T-cell (primary cell): ENCODE data around the gene MYO15A. TPM values are rescaled to one million over a fixed set of nuclear protein-coding genes. Genes with fewer than 3 reads are reported as not detected.

Experiments used
- ATAC-seq, 4 experiments: fragments of 200-7000 bp in 3 of 4; fragments of 150-1000 bp in 1 of 4; cut with Tn5 transposase; replicated peaks in 1 of 4; 1 replicate in 3 of 4; 2 replicates in 1 of 4; pipeline ENCODE4 v1.10.0; 2021; ENCODE audit warnings: moderate library complexity in 3 of 4, mild to moderate bottlenecking in 2 of 4, moderate number of reproducible peaks in 1 of 4
- CTCF ChIA-PET, 2 donors: fragments of 300-600 bp; sonication (Branson Sonifier 250); formaldehyde crosslinking; loops; one replicate each; lab custom pipeline; 2022; ENCODE audit warnings: antibody characterized with exemption in 2 of 2; lab: Charles Lee
- POLR2A ChIA-PET, 2 donors: fragments of 300-600 bp; sonication (Branson Sonifier 250); formaldehyde crosslinking; loops; one replicate each; lab custom pipeline; 2022; ENCODE audit warnings: antibody characterized with exemption in 2 of 2; lab: Charles Lee
- DNase-seq, 35 experiments: peaks; one replicate each; pipeline versions ENCODE4 v3.0.0 to v3.0.0-alpha.2; 2013 to 2023
- H3K27ac ChIP-seq: one replicate; pipeline ENCODE4 v1.5.1; 2013; ENCODE audit warnings: low read length
- H3K27me3 ChIP-seq, 2 experiments: replicated peaks in 1 of 2; 1 replicate in 1 of 2; 2 replicates in 1 of 2; pipeline versions ENCODE4 v1.6.1 to v1.7.0; 2013; ENCODE audit warnings: low read length in 1 of 2, mixed read lengths in 1 of 2; ENCODE audit not compliant: control insufficient read depth in 2 of 2, insufficient read depth in 2 of 2; ENCODE audit errors: extremely low read depth in 1 of 2
- H3K36me3 ChIP-seq, 2 donors: 1 replicate in 1 of 2; 2 replicates in 1 of 2; pipeline versions ENCODE4 v1.6.1 to v1.7.0; 2013; ENCODE audit warnings: low read length in 1 of 2; ENCODE audit not compliant: control insufficient read depth in 2 of 2, insufficient read depth in 1 of 2; ENCODE audit errors: extremely low read depth in 1 of 2
- H3K4me1 ChIP-seq, 2 experiments: 1 replicate in 1 of 2; 2 replicates in 1 of 2; pipeline versions ENCODE4 v1.6.1 to v1.7.0; 2013; ENCODE audit warnings: low read length in 2 of 2, mixed read lengths in 1 of 2; ENCODE audit not compliant: insufficient read depth in 2 of 2, control insufficient read depth in 1 of 2; ENCODE audit errors: extremely low read depth in 1 of 2
- H3K4me3 ChIP-seq, 2 donors: 1 replicate in 1 of 2; 2 replicates in 1 of 2; pipeline versions ENCODE4 v1.5.1 to v1.7.0; 2013; ENCODE audit warnings: mild to moderate bottlenecking in 2 of 2, low read length in 1 of 2, moderate library complexity in 1 of 2; ENCODE audit not compliant: control insufficient read depth in 1 of 2; ENCODE audit errors: extremely low read depth in 1 of 2
- H3K9me3 ChIP-seq: 2 replicates; pipeline ENCODE4 v1.7.0; 2013
- H3K27ac Mint-ChIP-seq, 2 donors: one replicate each; pipeline ENCODE4 v1.8.0; 2020 to 2021; ENCODE audit warnings: mild to moderate bottlenecking in 2 of 2, mixed read lengths in 2 of 2
- H3K27me3 Mint-ChIP-seq, 2 donors: one replicate each; pipeline ENCODE4 v1.8.0; 2021 to 2022; ENCODE audit warnings: mixed read lengths in 2 of 2
- H3K36me3 Mint-ChIP-seq: one replicate; pipeline ENCODE4 v1.8.0; 2021; ENCODE audit warnings: mixed read lengths
- H3K4me1 Mint-ChIP-seq, 3 donors: one replicate each; pipeline ENCODE4 v1.8.0; 2020 to 2022; ENCODE audit warnings: mixed read lengths in 3 of 3, mild to moderate bottlenecking in 1 of 3
- H3K4me3 Mint-ChIP-seq, 3 donors: one replicate each; pipeline ENCODE4 v1.8.0; 2020 to 2022; ENCODE audit warnings: mild to moderate bottlenecking in 3 of 3, mixed read lengths in 3 of 3, moderate library complexity in 3 of 3
- H3K9me3 Mint-ChIP-seq, 3 donors: one replicate each; pipeline ENCODE4 v1.8.0; 2020 to 2022; ENCODE audit warnings: mixed read lengths in 3 of 3
- WGBS: methylation state at CpG from one replicate; pipeline ENCODE4 v1.1.5; 2013; ENCODE audit warnings: missing lambda C conversion rate; ENCODE audit not compliant: insufficient coverage; 5-methylcytosine and 5-hydroxymethylcytosine counted together
- total RNA-seq, 35 experiments: library from RNA in 6 of 35; stranded (reverse) in 6 of 35; fragments of 120-200 nt in 1 of 35; gene quantifications; one replicate each; pipeline versions ENCODE4 v1.2.1 to v1.2.4 and lab custom pipeline; 2013 to 2026

Gene MYO15A
- total RNA-seq, 5 donors from 2014 or later (not counting 1 experiment from before 2014, with no cell fraction given), result 0.76 to 1.9 (median 1.3) TPM

GRCh38 chr17:18166894-18167293, 58.3 kb downstream of the MYO15A start:
- H3K4me1 ChIP-seq, result no peaks in the 10 kb centered on the region
- CTCF ChIA-PET, result no interaction called here
- H3K36me3 ChIP-seq, result no peaks in the 10 kb centered on the region
- no peak overlapping the region for H3K27ac ChIP-seq
- no peaks in the 10 kb centered on the region for H3K27me3 Mint-ChIP-seq
- no peak overlapping the region for H3K4me3 Mint-ChIP-seq
- WGBS, result 85% methylated on average over 5 of the region's 5 CpGs
- POLR2A ChIA-PET, result interaction anchor here in 1 of 2 donors (0.5 kb wide), 2 partner anchors 44 to 47 kb away, joined by 3 to 4 read pairs; no protein-coding TSS in a partner anchor
- ATAC-seq (no peak), DNase-seq (no peak)
- no peaks in the 10 kb centered on the region for H3K27me3 ChIP-seq
- H3K4me1 Mint-ChIP-seq, result no peaks in the 10 kb centered on the region
- H3K4me3 ChIP-seq, result no peak overlapping the region
- no peaks in the 10 kb centered on the region for H3K9me3 ChIP-seq
- H3K9me3 Mint-ChIP-seq, result no peaks in the 10 kb centered on the region
- H3K36me3 Mint-ChIP-seq, result no peaks in the 10 kb centered on the region
- no peak overlapping the region for H3K27ac Mint-ChIP-seq

- H3K27me3 Mint-ChIP-seq, result no peaks in the 10 kb centered on the region
- H3K27ac Mint-ChIP-seq, result no peak overlapping the region
- no peak for DNase-seq
- no peaks in the 10 kb centered on the region for H3K27me3 ChIP-seq
- H3K36me3 Mint-ChIP-seq, result no peaks in the 10 kb centered on the region
- no peaks in the 10 kb centered on the region for H3K4me1 Mint-ChIP-seq
- CTCF ChIA-PET, result no interaction called here
- ATAC-seq, result no peak
- no peaks in the 10 kb centered on the region for H3K4me1 ChIP-seq
- H3K36me3 ChIP-seq, result no peaks in the 10 kb centered on the region
- H3K4me3 Mint-ChIP-seq, result no peak overlapping the region
- no peak overlapping the region for H3K4me3 ChIP-seq
- H3K27ac ChIP-seq, result no peak overlapping the region
- H3K9me3 Mint-ChIP-seq, result no peaks in the 10 kb centered on the region
- no peaks in the 10 kb centered on the region for H3K9me3 ChIP-seq
- WGBS, result 85% methylated on average over 8 of the region's 10 CpGs
- POLR2A ChIA-PET, result no interaction called here
Measured at GRCh38 chr17:18167421-18167820, 58.9 kb downstream of the MYO15A start.

- Mint-ChIP-seq H3K4me3 (no peak overlapping the region), H3K9me3 (no peaks in the 10 kb centered on the region), H3K27ac (no peak overlapping the region), H3K4me1 (no peaks in the 10 kb centered on the region), H3K36me3 (no peaks in the 10 kb centered on the region), H3K27me3 (no peaks in the 10 kb centered on the region)
- CTCF ChIA-PET, result no interaction called here
- DNase-seq (no peak), ATAC-seq (no peak)
- H3K4me3 ChIP-seq, result no peak overlapping the region
- H3K27ac ChIP-seq, result no peak overlapping the region
- 100% methylated on average over 1 of the region's 3 CpGs for WGBS
- H3K4me1 ChIP-seq, result no peaks in the 10 kb centered on the region
- H3K9me3 ChIP-seq, result no peaks in the 10 kb centered on the region
- H3K27me3 ChIP-seq, result no peaks in the 10 kb centered on the region
- H3K36me3 ChIP-seq, result no peaks in the 10 kb centered on the region
- POLR2A ChIA-PET, result no interaction called here
Measured at GRCh38 chr17:18172531-18173278, 64.1 kb downstream of the MYO15A start.

GRCh38 chr17:18173740-18174139, 65.2 kb downstream of the MYO15A start:
- Histone ChIP-seq H3K4me3 (no peak overlapping the region), H3K27me3 (no peaks in the 10 kb centered on the region), H3K27ac (no peak overlapping the region), H3K4me1 (no peaks in the 10 kb centered on the region), H3K36me3 (no peaks in the 10 kb centered on the region), H3K9me3 (no peaks in the 10 kb centered on the region)
- no peak overlapping the region for H3K27ac Mint-ChIP-seq
- H3K4me1 Mint-ChIP-seq, result no peaks in the 10 kb centered on the region
- ChIA-PET POLR2A (no interaction called here), CTCF (no interaction called here)
- WGBS, result 93% methylated on average over 11 of the region's 14 CpGs
- H3K27me3 Mint-ChIP-seq, result no peaks in the 10 kb centered on the region
- ATAC-seq (no peak), DNase-seq (no peak)
- H3K36me3 Mint-ChIP-seq, result no peaks in the 10 kb centered on the region
- no peak overlapping the region for H3K4me3 Mint-ChIP-seq
- H3K9me3 Mint-ChIP-seq, result no peaks in the 10 kb centered on the region

GRCh38 chr17:18176176-18176575, 67.6 kb downstream of the MYO15A start:
- no peak overlapping the region for H3K4me3 Mint-ChIP-seq
- CTCF ChIA-PET, result no interaction called here
- H3K36me3 ChIP-seq, result no peaks in the 10 kb centered on the region
- H3K4me3 ChIP-seq, result no peak overlapping the region
- no peaks in the 10 kb centered on the region for H3K27me3 Mint-ChIP-seq
- H3K27ac ChIP-seq, result no peak overlapping the region
- H3K9me3 Mint-ChIP-seq, result no peaks in the 10 kb centered on the region
- H3K27me3 ChIP-seq, result no peaks in the 10 kb centered on the region
- no peaks in the 10 kb centered on the region for H3K4me1 ChIP-seq
- 76% methylated on average over 4 of the region's 7 CpGs for WGBS
- H3K36me3 Mint-ChIP-seq, result no peaks in the 10 kb centered on the region
- ATAC-seq (no peak), DNase-seq (no peak)
- no peaks in the 10 kb centered on the region for H3K4me1 Mint-ChIP-seq
- H3K27ac Mint-ChIP-seq, result no peak overlapping the region
- no peaks in the 10 kb centered on the region for H3K9me3 ChIP-seq
- POLR2A ChIA-PET, result interaction anchor here in 1 of 2 donors (0.7 kb wide), 1 partner anchor 765 kb away, joined by 4 read pairs; no protein-coding TSS in a partner anchor

GRCh38 chr17:18177133-18177532, 68.6 kb downstream of the MYO15A start:
- Mint-ChIP-seq H3K9me3 (no peaks in the 10 kb centered on the region), H3K27ac (no peak overlapping the region), H3K36me3 (no peaks in the 10 kb centered on the region), H3K27me3 (no peaks in the 10 kb centered on the region), H3K4me3 (no peak overlapping the region), H3K4me1 (peaks cover 4 to 6% (median 5%) of the 10 kb centered on the region in 3 donors)
- no peaks in the 10 kb centered on the region for H3K27me3 ChIP-seq
- ATAC-seq (no peak), DNase-seq (no peak)
- H3K36me3 ChIP-seq, result no peaks in the 10 kb centered on the region
- ChIA-PET CTCF (no interaction called here), POLR2A (no interaction called here)
- H3K4me1 ChIP-seq, result peaks cover 0 to 8% of the 10 kb centered on the region in 2 experiments
- no peaks in the 10 kb centered on the region for H3K9me3 ChIP-seq
- H3K4me3 ChIP-seq, result no peak overlapping the region
- H3K27ac ChIP-seq, result no peak overlapping the region
